Muscle of leg (tissue), 11 donors: Measurements from ENCODE around the gene IL2RA. TPM values are rescaled to one million over a fixed set of nuclear protein-coding genes. Genes with fewer than 3 reads are reported as not detected.

Experiments used
- DNase-seq: peaks from one replicate; pipeline ENCODE4 v3.0.0; 2013
- H3K27ac ChIP-seq: one replicate; pipeline ENCODE4 v1.5.1; 2013; ENCODE audit warnings: mild to moderate bottlenecking, low read length, control low read depth
- H3K27me3 ChIP-seq: one replicate; pipeline ENCODE4 v1.6.1; 2013; ENCODE audit warnings: low read length; ENCODE audit not compliant: control insufficient read depth, insufficient read depth
- H3K36me3 ChIP-seq: one replicate; pipeline ENCODE4 v1.6.1; 2013; ENCODE audit warnings: low read length; ENCODE audit not compliant: control insufficient read depth, insufficient read depth
- H3K4me1 ChIP-seq: one replicate; pipeline ENCODE4 v1.6.1; 2013; ENCODE audit warnings: low read length; ENCODE audit not compliant: control insufficient read depth, insufficient read depth
- H3K4me3 ChIP-seq: one replicate; pipeline ENCODE4 v1.5.1; 2013; ENCODE audit warnings: low read length, control low read depth
- H3K9me3 ChIP-seq: replicated peaks from 2 replicates; pipeline ENCODE4 v1.6.1; 2013; ENCODE audit warnings: low read depth, low read length; ENCODE audit not compliant: control insufficient read depth
- WGBS: methylation state at CpG from one replicate; pipeline ENCODE4 v1.1.5; 2013; ENCODE audit warnings: missing lambda C conversion rate; ENCODE audit not compliant: insufficient coverage; 5-methylcytosine and 5-hydroxymethylcytosine counted together
- polyA plus RNA-seq, 8 donors: library from polyadenylated mRNA; unstranded; fragments of 120-200 nt; gene quantifications; one replicate each; pipeline versions ENCODE4 v1.2.1 to v1.2.3, GENCODE V29; 2013; ENCODE audit warnings: inconsistent platforms in 1 of 8, low replicate concordance in 1 of 8; ENCODE audit not compliant: insufficient read length in 8 of 8, insufficient read depth in 1 of 8
- total RNA-seq: library from RNA; stranded (reverse); fragments of 120-200 nt; gene quantifications from one replicate; pipeline ENCODE4 v1.2.4, GENCODE V29; 2013

IL2RA gene
- total and polyA plus RNA-seq, 9 donors: 0.05 to 0.24 (median 0.10) TPM; not detected in 5

DNA sequence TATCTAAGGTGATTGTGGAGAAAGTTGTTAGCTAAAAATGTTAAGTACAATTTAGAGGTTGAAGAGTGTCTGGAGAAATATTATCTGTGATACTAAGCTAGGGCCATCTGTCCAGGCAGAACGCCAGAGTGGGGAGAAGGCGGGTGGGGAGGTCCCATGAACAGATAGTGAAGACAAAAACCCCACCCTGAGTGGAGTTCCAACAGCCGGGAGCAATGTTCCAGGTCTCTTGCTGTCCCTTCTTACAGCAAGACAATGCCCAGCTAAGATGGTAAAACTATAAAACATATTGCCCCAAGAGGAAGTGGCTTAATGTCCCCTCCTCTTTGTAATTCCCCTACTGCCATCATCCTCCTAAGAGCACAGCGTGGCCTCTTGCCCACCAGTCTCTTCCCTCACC is 74.4 kb downstream of the IL2RA start:
- H3K4me3 ChIP-seq: no peak overlapping the region
- 40% methylated on average over 3 of the region's 4 CpGs for WGBS
- peaks cover 2% of the 10 kb centered on the region for H3K4me1 ChIP-seq
- peak; percentile 54 for DNase-seq
- peaks cover 2% of the 10 kb centered on the region for H3K9me3 ChIP-seq
- H3K36me3 ChIP-seq: no peaks in the 10 kb centered on the region
- no peak overlapping the region for H3K27ac ChIP-seq
- H3K27me3 ChIP-seq: peaks cover 2% of the 10 kb centered on the region

DNA sequence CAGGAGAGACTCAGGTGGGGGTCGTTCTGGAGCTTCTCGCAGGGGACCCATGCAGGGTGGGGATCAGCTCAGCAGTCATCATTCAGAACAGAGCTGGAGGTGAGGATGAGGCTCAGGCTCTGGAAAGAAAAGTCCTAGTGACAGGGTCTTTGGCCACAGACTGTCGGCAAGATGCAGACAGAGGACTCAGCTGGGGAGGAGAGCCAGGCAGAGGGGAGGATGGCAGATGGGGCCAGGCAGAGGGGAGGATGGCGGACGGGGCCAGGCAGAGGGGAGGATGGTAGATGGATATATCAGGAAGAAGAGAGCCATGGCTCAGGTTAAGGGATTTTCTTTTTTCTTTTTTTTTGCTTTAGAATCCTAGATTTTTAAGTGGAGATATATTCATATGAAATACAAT is 77.1 kb downstream of the IL2RA start:
- H3K9me3 ChIP-seq: no peaks in the 10 kb centered on the region
- no peak overlapping the region for H3K4me3 ChIP-seq
- no peak for DNase-seq
- WGBS: 83% methylated on average over 4 of the region's 5 CpGs
- no peak overlapping the region for H3K27ac ChIP-seq
- peaks cover 9% of the 10 kb centered on the region for H3K27me3 ChIP-seq
- no peaks in the 10 kb centered on the region for H3K36me3 ChIP-seq
- peaks cover 2% of the 10 kb centered on the region for H3K4me1 ChIP-seq

DNA sequence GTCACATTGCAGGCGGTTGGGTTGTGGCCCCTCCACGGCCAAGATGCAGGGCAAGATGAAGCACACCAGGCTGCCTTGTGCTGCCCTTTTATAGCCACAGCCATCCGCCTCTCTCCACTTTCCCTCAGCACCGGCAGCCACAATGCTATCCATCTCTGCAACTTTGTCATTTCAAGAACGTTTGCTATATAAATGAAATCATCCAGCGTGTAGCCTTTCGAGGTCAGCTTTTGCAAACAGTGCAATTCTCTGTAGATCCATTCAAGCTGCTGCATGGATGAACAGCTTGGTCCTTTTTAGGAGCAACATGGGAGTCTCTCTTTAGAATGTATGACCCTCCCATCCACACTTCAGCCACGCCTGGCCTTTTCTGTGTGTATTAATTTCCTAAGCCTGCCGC is 78.4 kb downstream of the IL2RA start:
- DNase-seq: no peak
- Histone ChIP-seq H3K9me3 (no peaks in the 10 kb centered on the region), H3K27me3 (peaks cover 10% of the 10 kb centered on the region), H3K27ac (no peak overlapping the region), H3K4me1 (peaks cover 2% of the 10 kb centered on the region), H3K4me3 (no peak overlapping the region), H3K36me3 (no peaks in the 10 kb centered on the region)
- WGBS: 62% methylated on average over 7 of the region's 9 CpGs

DNA sequence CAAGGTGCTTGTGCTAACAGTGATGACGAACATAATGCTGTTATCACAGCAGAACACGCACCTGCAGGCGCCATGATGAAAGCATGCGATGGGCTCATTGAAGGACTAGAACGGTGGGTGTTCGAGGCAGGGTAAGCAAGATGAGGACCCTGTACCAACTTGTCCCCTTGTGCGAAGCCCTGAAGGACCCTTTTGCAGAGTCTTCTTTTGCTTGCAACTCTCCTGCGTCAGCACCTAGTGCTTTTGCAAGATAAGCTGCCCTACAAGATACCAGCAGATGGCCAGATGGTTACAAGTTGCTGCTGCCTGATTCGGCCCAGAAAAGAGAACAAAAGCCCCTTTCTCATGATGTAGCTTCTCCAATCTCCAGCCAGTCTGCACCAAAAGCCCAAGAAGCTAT is 80.6 kb downstream of the IL2RA start:
- Histone ChIP-seq H3K4me1 (peaks cover 6% of the 10 kb centered on the region), H3K27ac (no peak overlapping the region), H3K36me3 (no peaks in the 10 kb centered on the region), H3K27me3 (peaks cover 23% of the 10 kb centered on the region), H3K9me3 (no peaks in the 10 kb centered on the region), H3K4me3 (no peak overlapping the region)
- 88% methylated on average over 9 of the region's 9 CpGs for WGBS
- no peak for DNase-seq

- Histone ChIP-seq H3K27ac (no peak overlapping the region), H3K9me3 (no peaks in the 10 kb centered on the region), H3K4me3 (peak overlapping the region; percentile 83), H3K36me3 (no peaks in the 10 kb centered on the region), H3K4me1 (peaks cover 9% of the 10 kb centered on the region), H3K27me3 (peaks cover 24% of the 10 kb centered on the region)
- peak; percentile 9 for DNase-seq
- WGBS: no CpG with 5 or more reads among the region's 6 CpGs
Measured at GRCh38 chr10:5978230-5978489, 84.0 kb downstream of the IL2RA start.

DNA sequence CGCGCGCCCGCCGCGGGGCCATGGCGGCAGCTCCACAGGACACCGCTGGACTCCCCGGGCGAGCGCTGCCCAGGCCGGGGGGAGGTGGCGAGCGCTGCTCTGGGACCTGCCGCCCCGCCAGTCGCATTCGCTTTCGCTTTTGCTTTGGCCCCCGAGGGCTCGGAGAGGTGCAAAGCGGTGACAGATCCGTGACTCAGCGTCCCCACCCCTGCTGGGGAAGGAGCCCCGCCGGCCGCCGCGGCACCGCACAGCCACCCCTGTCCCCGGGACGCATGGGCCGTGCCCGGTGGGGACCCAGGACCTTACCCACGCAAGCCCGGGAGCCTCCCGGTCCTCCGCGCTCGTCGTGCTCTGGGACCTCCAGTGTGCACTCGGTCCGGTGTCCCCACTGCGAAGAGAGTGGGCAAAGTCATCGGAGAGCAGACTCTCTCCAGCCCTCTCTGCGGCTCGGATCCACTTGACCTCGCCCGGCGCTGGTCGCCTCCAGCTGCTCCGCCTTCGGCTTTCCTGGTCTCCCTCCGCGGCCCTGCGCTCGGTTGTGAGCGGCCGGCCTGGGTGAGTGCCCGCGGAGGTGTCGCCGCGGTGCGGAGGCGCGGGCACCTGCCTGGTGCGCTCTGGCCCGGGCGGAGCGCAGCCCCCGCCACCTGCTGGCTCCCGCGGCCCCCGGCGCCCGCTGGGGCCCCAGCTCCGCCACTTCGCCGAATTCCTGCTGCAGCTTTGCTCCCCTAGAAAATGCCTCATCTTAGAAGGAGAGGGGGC is 84.5 kb downstream of the IL2RA start, which contains the start of gene IL15RA:
Gene IL15RA (minus strand): TSS at position 73 of the 759 bp plus-strand sequence. CDS start 51 bp downstream, at position 22.
- H3K27me3 ChIP-seq: peaks cover 24% of the 10 kb centered on the region
- peaks cover 9% of the 10 kb centered on the region for H3K4me1 ChIP-seq
- H3K4me3 ChIP-seq: peak within 1 kb of the TSS; percentile 83
- H3K9me3 ChIP-seq: no peaks in the 10 kb centered on the region
- DNase-seq: peak; percentile 69
- H3K27ac ChIP-seq: peak within 1 kb of the TSS; percentile 51
- under 1% methylated on average over 79 of the region's 80 CpGs for WGBS
- no peaks in the 10 kb centered on the region for H3K36me3 ChIP-seq

- WGBS: 1% methylated on average over 81 of the region's 82 CpGs
- peak overlapping the region; percentile 83 for H3K4me3 ChIP-seq
- peaks cover 9% of the 10 kb centered on the region for H3K4me1 ChIP-seq
Measured at GRCh38 chr10:5976512-5977470, 85.4 kb downstream of the IL2RA start.

DNA sequence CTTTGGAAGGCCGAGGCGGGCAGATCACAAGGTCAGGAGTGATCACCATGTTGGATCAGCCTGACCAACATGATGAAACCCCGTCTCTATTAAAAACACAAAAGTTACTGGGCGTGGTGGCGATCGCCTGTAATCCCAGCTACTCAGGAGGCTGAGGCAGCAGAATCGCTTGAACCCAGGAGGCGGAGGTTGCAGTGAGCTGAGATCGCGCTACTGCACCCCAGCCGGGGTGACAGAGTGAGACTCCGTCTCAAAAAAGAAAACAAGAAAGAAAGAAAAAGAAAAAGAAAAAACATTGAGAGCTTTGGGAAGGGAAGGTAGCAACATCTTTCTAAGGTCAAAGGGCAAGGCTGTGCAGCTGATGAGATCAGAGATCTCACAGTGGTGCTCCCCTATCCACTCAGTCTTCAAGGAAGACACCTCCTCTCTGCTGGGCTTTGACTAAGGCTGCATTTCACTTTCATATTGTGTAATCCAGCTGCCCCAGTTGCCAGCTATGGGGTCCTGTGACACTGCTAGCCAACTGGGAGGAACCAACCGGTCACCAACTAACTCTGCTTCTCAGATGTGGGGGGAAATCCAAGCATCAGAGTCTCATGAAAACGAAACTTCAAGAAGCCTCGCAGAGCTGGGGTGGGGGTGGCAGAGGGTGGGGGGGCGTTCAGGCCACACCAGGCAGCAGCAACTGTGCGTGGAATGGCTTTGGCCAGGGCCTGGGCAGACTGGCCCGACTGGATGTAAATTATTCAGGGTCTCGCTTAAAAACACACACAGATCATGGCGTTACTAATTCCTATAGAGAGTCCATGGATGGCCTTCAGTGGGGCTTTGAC is 86.3 kb downstream of the IL2RA start:
- Histone ChIP-seq H3K9me3 (no peaks in the 10 kb centered on the region), H3K4me3 (peak overlapping the region; percentile 83), H3K36me3 (no peaks in the 10 kb centered on the region), H3K27me3 (peaks cover 22% of the 10 kb centered on the region), H3K27ac (peak overlapping the region; percentile 25), H3K4me1 (peaks cover 9% of the 10 kb centered on the region)
- peak; percentile 47 for DNase-seq
- WGBS: 92% methylated on average over 11 of the region's 20 CpGs

More at GRCh38 chr10:5976512-5977470, 85.4 kb downstream of the IL2RA start:
- no peaks in the 10 kb centered on the region for H3K9me3 ChIP-seq
- H3K36me3 ChIP-seq: no peaks in the 10 kb centered on the region
- peaks cover 24% of the 10 kb centered on the region for H3K27me3 ChIP-seq
- H3K27ac ChIP-seq: peak overlapping the region; percentile 25
- DNase-seq: peak; percentile 51

GRCh38 chr10:5973069-5973468 is 89.1 kb downstream of the IL2RA start:
- DNase-seq: no peak
- Histone ChIP-seq H3K9me3 (no peaks in the 10 kb centered on the region), H3K4me3 (no peak overlapping the region), H3K27ac (no peak overlapping the region), H3K36me3 (no peaks in the 10 kb centered on the region), H3K4me1 (peaks cover 6% of the 10 kb centered on the region), H3K27me3 (peaks cover 11% of the 10 kb centered on the region)
- 79% methylated on average over 2 of the region's 4 CpGs for WGBS
